Measurements from ENCODE around the gene GLT8D2. TPM values are rescaled to one million over a fixed set of nuclear protein-coding genes. Genes with fewer than 3 reads are reported as not detected.

The GLT8D2 gene
- total and polyA plus RNA-seq, 2 donors (not counting 1 experiment from before 2014, with no cell fraction given), result not detected

GRCh38 chr12:103944964-103945363 lies 105.0 kb downstream of the GLT8D2 start:
- no peak for TF ChIP-seq CTCF (IDR thresholded peaks at IDR 0.05)
- TF ChIP-seq EZH2 (IDR thresholded peaks at IDR 0.05; ENCODE audit: borderline replicate concordance, insufficient read depth, low read depth, low read length, poor library complexity, severe bottlenecking), result no peak
- no peak overlapping the region for H3K4me3 Mint-ChIP-seq
- H3K4me1 Mint-ChIP-seq, result no peaks in the 10 kb centered on the region
- no peaks in the 10 kb centered on the region for H3K27me3 Mint-ChIP-seq
- H3K27me3 ChIP-seq (replicated peaks in 1 of 4; ENCODE audit: control extremely low read depth in 1 of 4, control insufficient read depth in 3 of 4, insufficient read depth in 4 of 4, low read length in 3 of 4), result no peaks in the 10 kb centered on the region
- POLR2A ChIA-PET, result no interaction called here
- H3K4me2 ChIP-seq (replicated peaks; ENCODE audit: low read depth, low read length, poor library complexity, severe bottlenecking), result no peak overlapping the region
- no peak overlapping the region for H3K4me3 ChIP-seq (ENCODE audit: control extremely low read depth in 1 of 5, extremely low read depth in 1 of 5, insufficient read depth in 1 of 5, low read depth in 2 of 5, low read length in 4 of 5)
- ATAC-seq (ENCODE audit: low read depth) (no peak), DNase-seq (no peak)
- H2AFZ ChIP-seq (ENCODE audit: insufficient read depth, low read depth, low read length, poor library complexity, severe bottlenecking), result no peak overlapping the region
- H3K4me1 ChIP-seq (ENCODE audit: control insufficient read depth in 2 of 2, insufficient read depth in 2 of 2, low read length in 2 of 2), result no peaks in the 10 kb centered on the region
- H3K27ac Mint-ChIP-seq, result no peak overlapping the region
- H3K9me3 ChIP-seq (ENCODE audit: control extremely low read depth in 1 of 3, control insufficient read depth in 2 of 3, insufficient read depth in 1 of 3, low read length in 2 of 3), result no peaks in the 10 kb centered on the region
- H3K36me3 ChIP-seq (replicated peaks in 1 of 2; ENCODE audit: control extremely low read depth in 1 of 2, control insufficient read depth in 1 of 2, extremely low read depth in 1 of 2, insufficient read depth in 2 of 2, low read length in 1 of 2), result peaks cover 30 to 91% of the 10 kb centered on the region in 2 experiments
- H3K9me3 Mint-ChIP-seq (ENCODE audit: insufficient read depth), result no peaks in the 10 kb centered on the region
- no peak overlapping the region for H3K27ac ChIP-seq (ENCODE audit: low read length in 2 of 2)
- WGBS (ENCODE audit: insufficient coverage), result 69% methylated on average over 2 of the region's 3 CpGs
- CTCF ChIA-PET, result interaction anchor here (0.8 kb wide), 1 partner anchor 164 kb away, joined by 3 read pairs; no protein-coding TSS in a partner anchor
- intact Hi-C loops (cut with micrococcal nuclease), result no loop called here
- no peak overlapping the region for H3K9ac ChIP-seq (ENCODE audit: low read length)
- no peaks in the 10 kb centered on the region for H4K20me1 ChIP-seq (ENCODE audit: control insufficient read depth, insufficient read depth, low read length, poor library complexity, severe bottlenecking)
- peaks cover 5% of the 10 kb centered on the region for H3K79me2 ChIP-seq (ENCODE audit: control insufficient read depth, insufficient read depth, low read length)

Other genes with a start within 250 kb of the GLT8D2 start
- gene NT5DC3, start 209.0 kb downstream of the GLT8D2 start, total RNA-seq, result 10.6 and 14.7 TPM in 2 replicates
- gene NT5DC3, start 209.0 kb downstream of the GLT8D2 start, polyA plus RNA-seq, result 3.1 and 4.4 TPM in 2 replicates
- gene HSP90B1, start 119.8 kb downstream of the GLT8D2 start, total RNA-seq, result 203 and 207 TPM in 2 replicates
- gene HSP90B1, start 119.8 kb downstream of the GLT8D2 start, polyA plus RNA-seq, result 94.5 and 142 TPM in 2 replicates
- gene TDG, start 84.3 kb downstream of the GLT8D2 start, total RNA-seq, result 35.5 and 40.5 TPM in 2 replicates
- gene TDG, start 84.3 kb downstream of the GLT8D2 start, polyA plus RNA-seq, result 8.6 and 14.9 TPM in 2 replicates
- 10.5 and 11.6 TPM in 2 replicates for gene HCFC2, start 14.3 kb upstream of the GLT8D2 start, total RNA-seq
- 8.2 and 11.1 TPM in 2 replicates for gene HCFC2, start 14.3 kb upstream of the GLT8D2 start, polyA plus RNA-seq
- 20.2 and 27.2 TPM in 2 replicates for gene NFYB, start 88.0 kb upstream of the GLT8D2 start, total RNA-seq
- 11.7 and 15.2 TPM in 2 replicates for gene NFYB, start 88.0 kb upstream of the GLT8D2 start, polyA plus RNA-seq
- gene TXNRD1, start 165.6 kb upstream of the GLT8D2 start, total RNA-seq, result 44.6 and 48.1 TPM in 2 replicates
- gene TXNRD1, start 165.6 kb upstream of the GLT8D2 start, polyA plus RNA-seq, result 10.1 and 14.4 TPM in 2 replicates

All from B cell (primary cell).